Lung (tissue), 12 donors: Measurements from ENCODE around the gene APBB2. TPM values are rescaled to one million over a fixed set of nuclear protein-coding genes. Genes with fewer than 3 reads are reported as not detected.

Experiments used
- ATAC-seq: fragments of 200-7000 bp; cut with Tn5 transposase; one replicate; pipeline ENCODE4 v1.9.1; 2020; ENCODE audit warnings: moderate number of reproducible peaks; ENCODE audit not compliant: insufficient read depth, low FRiP score
- DNase-seq, 3 donors: peaks; one replicate each; pipeline ENCODE4 v3.0.0-alpha.2; 2013 to 2017
- H3K27ac ChIP-seq, 2 donors: one replicate each; pipeline ENCODE4 v1.5.1; 2013; ENCODE audit warnings: mild to moderate bottlenecking in 2 of 2, moderate library complexity in 2 of 2, control low read depth in 1 of 2, inconsistent platforms in 1 of 2, low read depth in 1 of 2, low read length in 1 of 2
- H3K27me3 ChIP-seq, 3 donors: one replicate each; pipeline ENCODE4 v1.5.1; 2013; ENCODE audit warnings: low read length in 2 of 3; ENCODE audit not compliant: control insufficient read depth in 3 of 3, insufficient read depth in 3 of 3
- H3K36me3 ChIP-seq, 4 donors: one replicate each; pipeline ENCODE4 v1.5.1; 2013; ENCODE audit warnings: low read length in 4 of 4, mild to moderate bottlenecking in 1 of 4, moderate library complexity in 1 of 4; ENCODE audit not compliant: control insufficient read depth in 4 of 4, insufficient read depth in 4 of 4
- H3K4me1 ChIP-seq, 5 donors: one replicate each; pipeline ENCODE4 v1.5.1; 2013; ENCODE audit warnings: low read length in 5 of 5, mild to moderate bottlenecking in 2 of 5, moderate library complexity in 1 of 5; ENCODE audit not compliant: control insufficient read depth in 5 of 5, insufficient read depth in 5 of 5
- H3K4me3 ChIP-seq: one replicate; pipeline ENCODE4 v1.5.1; 2013; ENCODE audit warnings: mild to moderate bottlenecking, control low read depth, moderate library complexity
- H3K9ac ChIP-seq, 2 donors: one replicate each; pipeline ENCODE4 v1.5.1; 2013; ENCODE audit warnings: low read length in 2 of 2, control low read depth in 1 of 2; ENCODE audit not compliant: insufficient read depth in 1 of 2
- H3K9me3 ChIP-seq, 4 donors: one replicate each; pipeline ENCODE4 v1.5.1; 2013; ENCODE audit warnings: low read length in 3 of 4, mild to moderate bottlenecking in 1 of 4, moderate library complexity in 1 of 4; ENCODE audit not compliant: control insufficient read depth in 4 of 4, insufficient read depth in 3 of 4
- CTCF ChIP-seq: IDR thresholded peaks from 2 replicates; pipeline ENCODE4 v1.5.1; 2012; ENCODE audit warnings: mild to moderate bottlenecking; ENCODE audit errors: control extremely low read depth, extremely low read depth
- WGBS, 2 donors: extraction: QIAGEN DNeasy Blood & Tissue Kit; methylation state at CpG; one replicate each; pipeline ENCODE4 v1.1.7; 2013; 5-methylcytosine and 5-hydroxymethylcytosine counted together
- polyA plus RNA-seq, 2 donors: library from polyadenylated mRNA; stranded (reverse); fragments of 200-250 nt; gene quantifications; one replicate each; pipeline ENCODE4 v1.2.1, GENCODE V29; 2013
- total RNA-seq, 2 donors: library from RNA; depleted of rRNA in 1 of 2; stranded (reverse); fragments of >200 nt in 1 of 2; gene quantifications; one replicate each; pipeline ENCODE4 v1.2.1, GENCODE V29; 2014 to 2021
- donor health status: control.
- donor health status: control.
- donor health status: Bipolar disorder and iron deficiency.
- donor health status: healthy.
- donor health status: DM: yes; HTN: yes; CAD: no.

The APBB2 gene
- total and polyA plus RNA-seq, 4 donors, result 13.3 to 99.0 (median 40.4) TPM

- Histone ChIP-seq H3K4me1 (peaks cover 0 to 8% (median 0%) of the 10 kb centered on the region in 5 donors), H3K36me3 (no peaks in the 10 kb centered on the region), H3K4me3 (no peak overlapping the region), H3K27me3 (no peaks in the 10 kb centered on the region), H3K27ac (no peak overlapping the region), H3K9ac (no peak overlapping the region), H3K9me3 (peaks cover 0 to 2% (median 0%) of the 10 kb centered on the region in 4 donors)
- no peak for ATAC-seq
- no peak for DNase-seq
- WGBS, 2 donors, result 90 to 94% methylated on average over 9 of the region's 9 CpGs
- no peak for TF ChIP-seq CTCF
Observed at GRCh38 chr4:41110050-41110449, 104.3 kb downstream of the APBB2 start.

GRCh38 chr4:41108481-41108880, 105.9 kb downstream of the APBB2 start:
- Histone ChIP-seq H3K9me3 (peaks cover 0 to 2% (median 0%) of the 10 kb centered on the region in 4 donors), H3K4me3 (no peak overlapping the region), H3K9ac (no peak overlapping the region), H3K36me3 (no peaks in the 10 kb centered on the region), H3K4me1 (peaks cover 0 to 8% (median 0%) of the 10 kb centered on the region in 5 donors), H3K27me3 (no peaks in the 10 kb centered on the region), H3K27ac (no peak overlapping the region)
- 95 to 97% methylated on average over 3 of the region's 3 CpGs for WGBS, 2 donors
- no peak for TF ChIP-seq CTCF
- DNase-seq, result no peak
- no peak for ATAC-seq

GRCh38 chr4:41106694-41107419, 107.5 kb downstream of the APBB2 start:
- DNase-seq, result no peak
- no peak for ATAC-seq
- Histone ChIP-seq H3K4me3 (no peak overlapping the region), H3K36me3 (no peaks in the 10 kb centered on the region), H3K9me3 (no peaks in the 10 kb centered on the region), H3K9ac (no peak overlapping the region), H3K27ac (no peak overlapping the region), H3K4me1 (peaks cover 0 to 16% (median 0%) of the 10 kb centered on the region in 5 donors), H3K27me3 (no peaks in the 10 kb centered on the region)
- no peak for TF ChIP-seq CTCF
- 86 to 98% methylated on average over 7 of the region's 7 CpGs for WGBS, 2 donors
